K562 (cell line): ENCODE data around the gene ABCC5. TPM values are rescaled to one million over a fixed set of nuclear protein-coding genes. Genes with fewer than 3 reads are reported as not detected.

Experiments
- ELF4 ChIP-seq: fragments of 450-650 bp; formaldehyde crosslinking; IDR thresholded peaks from 2 replicates; pipeline ENCODE4 v1.4.0; 2022; ENCODE audit warnings: missing genetic modification characterization
- ESRRB ChIP-seq: fragments of 250-450 bp; sonication (Bioruptor Pico); IDR thresholded peaks from 2 replicates; pipeline ENCODE4 v1.5.0; 2020; ENCODE audit warnings: mild to moderate bottlenecking, moderate library complexity, borderline replicate concordance
- ETS2 ChIP-seq: IDR thresholded peaks from 2 replicates; pipeline ENCODE4 v1.6.1; 2016; ENCODE audit warnings: borderline replicate concordance, missing genetic modification characterization, mild to moderate bottlenecking, moderate library complexity, missing compliant biosample characterization; ENCODE audit not compliant: poor library complexity, severe bottlenecking
- GABPB1 ChIP-seq: sonication (generic); formaldehyde crosslinking; IDR thresholded peaks from 2 replicates; pipeline ENCODE4 v1.8.0; 2022; ENCODE audit warnings: mild to moderate bottlenecking, missing genetic modification reagents
- HDAC1 ChIP-seq, 2 experiments: fragments of 450-650 bp; IDR thresholded peaks; 2 replicates each; pipeline ENCODE4 v1.6.1; 2016 to 2017; ENCODE audit warnings: inconsistent platforms in 1 of 2, mild to moderate bottlenecking in 1 of 2, moderate library complexity in 1 of 2
- KDM2B ChIP-seq: fragments of 250-450 bp; sonication (Bioruptor Pico); IDR thresholded peaks from 2 replicates; pipeline ENCODE4 v1.8.0; 2021; ENCODE audit warnings: mild to moderate bottlenecking, moderate library complexity
- MAFG ChIP-seq: fragments of 450-650 bp; conservative IDR thresholded peaks from 2 replicates; pipeline ENCODE4 v1.6.1; 2016; ENCODE audit warnings: missing genetic modification characterization, missing compliant biosample characterization
- POU5F1 ChIP-seq: fragments of 150-350 bp; IDR thresholded peaks from 2 replicates; pipeline ENCODE4 v1.6.1; 2014; ENCODE audit warnings: borderline replicate concordance, low read length, low read depth, mild to moderate bottlenecking; ENCODE audit not compliant: partially characterized antibody
- SETDB1 ChIP-seq: IDR thresholded peaks from one replicate; pipeline ENCODE4 v1.6.1; 2012; ENCODE audit warnings: low read length, control low read depth, inconsistent platforms
- ZBED1 ChIP-seq: IDR thresholded peaks from 2 replicates; pipeline ENCODE4 v1.6.1; 2014
- ZNF232 ChIP-seq: sonication (generic); formaldehyde crosslinking; IDR thresholded peaks from 2 replicates; pipeline ENCODE4 v1.8.0; 2022; ENCODE audit warnings: mild to moderate bottlenecking, missing genetic modification reagents
- ZNF668 ChIP-seq: fragments of 250-450 bp; sonication (Bioruptor Pico); IDR thresholded peaks from 2 replicates; pipeline ENCODE4 v1.8.0; 2022; ENCODE audit warnings: mild to moderate bottlenecking, inconsistent platforms
- polyA plus RNA-seq, 8 experiments: library from polyadenylated mRNA; depleted of rRNA in 4 of 8; stranded (reverse) in 5 of 8; unstranded in 3 of 8; fragments of >200 nt; fragmentation: Nextera tagmentation in 2 of 8; fragmentation: Illumina TruSeq in 1 of 8; extraction: Ambion mirVana in 2 of 8; extraction: Trizol in 1 of 8; gene quantifications; 2 replicates each; pipeline versions ENCODE4 v1.2.1 to v1.2.3, GENCODE V29; 2011 to 2014; ENCODE audit warnings: inconsistent platforms in 1 of 8, missing spikeins in 1 of 8
- total RNA-seq, 7 experiments: library from RNA; depleted of rRNA in 6 of 7; stranded (reverse); fragments of >200 nt in 6 of 7; fragmentation: Illumina TruSeq in 2 of 7; extraction: Trizol in 2 of 7; gene quantifications; 2 replicates each; pipeline versions ENCODE4 v1.2.1 to v1.2.3, GENCODE V29; 2011 to 2021; ENCODE audit warnings: low replicate concordance in 1 of 7
- TF ChIP-seq, protein P1 (sequence below): fragments of 450-650 bp; IDR thresholded peaks from 2 replicates; pipeline ENCODE4 v1.6.1; 2016; ENCODE audit warnings: antibody characterized with exemption
- TF ChIP-seq, protein P2 (sequence below): sonication (generic); formaldehyde crosslinking; IDR thresholded peaks from 2 replicates; pipeline ENCODE4 v1.8.1; 2023; ENCODE audit warnings: missing genetic modification reagents, mild to moderate bottlenecking, borderline replicate concordance
- TF ChIP-seq, protein P3 (sequence below): fragments of 250-450 bp; sonication (Bioruptor Pico); IDR thresholded peaks from 2 replicates; pipeline ENCODE4 v1.4.0; 2020
- TF ChIP-seq, protein P4 (sequence below): fragments of 250-450 bp; sonication (Bioruptor Pico); IDR thresholded peaks from 2 replicates; pipeline ENCODE4 v1.4.0; 2020; ENCODE audit warnings: mild to moderate bottlenecking, moderate library complexity

The ABCC5 gene
- total and polyA plus RNA-seq, 9 of the 15 experiments (the other 6 are each of a cell fraction or from before 2014, with no cell fraction given) = 22.0 to 53.0 (median 41.9) TPM

DNA sequence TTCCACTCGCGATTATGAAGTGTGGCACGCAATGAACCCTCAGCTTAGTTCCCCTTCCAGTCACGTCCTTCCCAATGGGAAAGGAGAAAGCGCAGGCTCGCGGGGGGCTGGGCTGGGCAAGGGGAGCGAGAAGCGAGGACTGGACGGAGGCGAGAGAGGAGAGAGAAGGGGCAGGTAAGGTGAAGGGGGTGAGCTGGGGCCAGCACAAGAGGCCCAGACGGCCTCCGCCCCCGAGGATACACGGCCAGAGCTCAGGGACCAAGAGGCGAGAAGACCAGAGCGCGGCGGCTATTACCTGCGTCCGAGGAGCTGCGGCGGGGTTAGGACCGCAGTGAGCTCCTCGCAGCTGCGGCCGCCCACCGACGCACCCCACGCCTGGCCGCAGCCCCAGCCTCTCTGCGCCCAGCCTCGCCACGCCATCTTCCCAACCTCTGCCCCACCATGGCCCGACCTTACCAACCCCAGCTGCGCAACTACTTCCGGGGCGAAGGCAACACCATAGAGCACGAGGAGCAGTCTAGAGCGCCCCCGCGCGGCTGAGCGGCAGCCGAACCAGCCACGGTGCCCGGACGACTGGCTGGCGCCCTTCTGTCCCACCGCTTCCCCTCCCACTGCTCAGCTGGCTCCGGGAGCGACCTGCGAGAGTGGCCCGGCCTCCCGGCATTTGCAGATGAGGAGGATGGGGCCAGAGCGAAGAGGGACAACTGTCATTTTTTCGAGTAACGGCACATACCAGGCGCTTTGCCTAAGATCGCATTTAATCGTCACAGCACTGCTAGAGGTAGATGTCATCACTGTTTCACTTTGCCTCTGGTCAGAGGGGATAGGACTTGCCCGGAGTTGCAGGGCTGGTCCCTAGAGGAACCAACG, 133.0 kb downstream of the ABCC5 start, which contains the start of gene PARL (continued):
- TF ChIP-seq ESRRB (no peak), ZNF668 (CRISPR knock-in tag) (no peak), KDM2B (CRISPR knock-in tag) (no peak), MAFG (tag) (no peak), GABPB1 (CRISPR knock-in tag) (peak; percentile 100), HDAC1 (IDR thresholded peaks at IDR 0.05) (peak in 1 of 2 experiments; percentile 96; a peak in 2 of 4 replicates), POU5F1 (peak; percentile 51), ELF4 (peak; percentile 87; the same call in 1 of the 2 replicates), SETDB1 (no peak), ZBED1 (no peak), ZNF232 (0 out of 2 replicates have a peak, but pooled peaks have one; percentile 28), ETS2 (tag) (no peak)
- TF ChIP-seq, protein P1, sequence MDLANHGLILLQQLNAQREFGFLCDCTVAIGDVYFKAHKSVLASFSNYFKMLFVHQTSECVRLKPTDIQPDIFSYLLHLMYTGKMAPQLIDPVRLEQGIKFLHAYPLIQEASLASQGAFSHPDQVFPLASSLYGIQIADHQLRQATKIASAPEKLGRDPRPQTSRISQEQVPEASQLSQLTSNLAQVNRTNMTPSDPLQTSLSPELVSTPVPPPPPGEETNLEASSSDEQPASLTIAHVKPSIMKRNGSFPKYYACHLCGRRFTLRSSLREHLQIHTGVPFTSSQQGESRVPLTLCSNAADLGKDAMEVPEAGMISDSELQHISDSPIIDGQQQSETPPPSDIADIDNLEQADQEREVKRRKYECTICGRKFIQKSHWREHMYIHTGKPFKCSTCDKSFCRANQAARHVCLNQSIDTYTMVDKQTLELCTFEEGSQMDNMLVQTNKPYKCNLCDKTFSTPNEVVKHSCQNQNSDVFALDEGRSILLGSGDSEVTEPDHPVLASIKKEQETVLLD = peak; percentile 16; the same call in 1 of the 2 replicates
- TF ChIP-seq, protein P2, sequence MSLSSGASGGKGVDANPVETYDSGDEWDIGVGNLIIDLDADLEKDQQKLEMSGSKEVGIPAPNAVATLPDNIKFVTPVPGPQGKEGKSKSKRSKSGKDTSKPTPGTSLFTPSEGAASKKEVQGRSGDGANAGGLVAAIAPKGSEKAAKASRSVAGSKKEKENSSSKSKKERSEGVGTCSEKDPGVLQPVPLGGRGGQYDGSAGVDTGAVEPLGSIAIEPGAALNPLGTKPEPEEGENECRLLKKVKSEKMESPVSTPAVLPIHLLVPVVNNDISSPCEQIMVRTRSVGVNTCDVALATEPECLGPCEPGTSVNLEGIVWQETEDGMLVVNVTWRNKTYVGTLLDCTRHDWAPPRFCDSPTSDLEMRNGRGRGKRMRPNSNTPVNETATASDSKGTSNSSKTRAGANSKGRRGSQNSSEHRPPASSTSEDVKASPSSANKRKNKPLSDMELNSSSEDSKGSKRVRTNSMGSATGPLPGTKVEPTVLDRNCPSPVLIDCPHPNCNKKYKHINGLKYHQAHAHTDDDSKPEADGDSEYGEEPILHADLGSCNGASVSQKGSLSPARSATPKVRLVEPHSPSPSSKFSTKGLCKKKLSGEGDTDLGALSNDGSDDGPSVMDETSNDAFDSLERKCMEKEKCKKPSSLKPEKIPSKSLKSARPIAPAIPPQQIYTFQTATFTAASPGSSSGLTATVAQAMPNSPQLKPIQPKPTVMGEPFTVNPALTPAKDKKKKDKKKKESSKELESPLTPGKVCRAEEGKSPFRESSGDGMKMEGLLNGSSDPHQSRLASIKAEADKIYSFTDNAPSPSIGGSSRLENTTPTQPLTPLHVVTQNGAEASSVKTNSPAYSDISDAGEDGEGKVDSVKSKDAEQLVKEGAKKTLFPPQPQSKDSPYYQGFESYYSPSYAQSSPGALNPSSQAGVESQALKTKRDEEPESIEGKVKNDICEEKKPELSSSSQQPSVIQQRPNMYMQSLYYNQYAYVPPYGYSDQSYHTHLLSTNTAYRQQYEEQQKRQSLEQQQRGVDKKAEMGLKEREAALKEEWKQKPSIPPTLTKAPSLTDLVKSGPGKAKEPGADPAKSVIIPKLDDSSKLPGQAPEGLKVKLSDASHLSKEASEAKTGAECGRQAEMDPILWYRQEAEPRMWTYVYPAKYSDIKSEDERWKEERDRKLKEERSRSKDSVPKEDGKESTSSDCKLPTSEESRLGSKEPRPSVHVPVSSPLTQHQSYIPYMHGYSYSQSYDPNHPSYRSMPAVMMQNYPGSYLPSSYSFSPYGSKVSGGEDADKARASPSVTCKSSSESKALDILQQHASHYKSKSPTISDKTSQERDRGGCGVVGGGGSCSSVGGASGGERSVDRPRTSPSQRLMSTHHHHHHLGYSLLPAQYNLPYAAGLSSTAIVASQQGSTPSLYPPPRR (CRISPR knock-in tag) = no peak
- TF ChIP-seq, protein P3, sequence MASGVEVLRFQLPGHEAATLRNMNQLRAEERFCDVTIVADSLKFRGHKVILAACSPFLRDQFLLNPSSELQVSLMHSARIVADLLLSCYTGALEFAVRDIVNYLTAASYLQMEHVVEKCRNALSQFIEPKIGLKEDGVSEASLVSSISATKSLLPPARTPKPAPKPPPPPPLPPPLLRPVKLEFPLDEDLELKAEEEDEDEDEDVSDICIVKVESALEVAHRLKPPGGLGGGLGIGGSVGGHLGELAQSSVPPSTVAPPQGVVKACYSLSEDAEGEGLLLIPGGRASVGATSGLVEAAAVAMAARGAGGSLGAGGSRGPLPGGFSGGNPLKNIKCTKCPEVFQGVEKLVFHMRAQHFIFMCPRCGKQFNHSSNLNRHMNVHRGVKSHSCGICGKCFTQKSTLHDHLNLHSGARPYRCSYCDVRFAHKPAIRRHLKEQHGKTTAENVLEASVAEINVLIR (CRISPR knock-in tag) = 0 out of 2 replicates have a peak, but pooled peaks have one; percentile 12
- TF ChIP-seq, protein P4, sequence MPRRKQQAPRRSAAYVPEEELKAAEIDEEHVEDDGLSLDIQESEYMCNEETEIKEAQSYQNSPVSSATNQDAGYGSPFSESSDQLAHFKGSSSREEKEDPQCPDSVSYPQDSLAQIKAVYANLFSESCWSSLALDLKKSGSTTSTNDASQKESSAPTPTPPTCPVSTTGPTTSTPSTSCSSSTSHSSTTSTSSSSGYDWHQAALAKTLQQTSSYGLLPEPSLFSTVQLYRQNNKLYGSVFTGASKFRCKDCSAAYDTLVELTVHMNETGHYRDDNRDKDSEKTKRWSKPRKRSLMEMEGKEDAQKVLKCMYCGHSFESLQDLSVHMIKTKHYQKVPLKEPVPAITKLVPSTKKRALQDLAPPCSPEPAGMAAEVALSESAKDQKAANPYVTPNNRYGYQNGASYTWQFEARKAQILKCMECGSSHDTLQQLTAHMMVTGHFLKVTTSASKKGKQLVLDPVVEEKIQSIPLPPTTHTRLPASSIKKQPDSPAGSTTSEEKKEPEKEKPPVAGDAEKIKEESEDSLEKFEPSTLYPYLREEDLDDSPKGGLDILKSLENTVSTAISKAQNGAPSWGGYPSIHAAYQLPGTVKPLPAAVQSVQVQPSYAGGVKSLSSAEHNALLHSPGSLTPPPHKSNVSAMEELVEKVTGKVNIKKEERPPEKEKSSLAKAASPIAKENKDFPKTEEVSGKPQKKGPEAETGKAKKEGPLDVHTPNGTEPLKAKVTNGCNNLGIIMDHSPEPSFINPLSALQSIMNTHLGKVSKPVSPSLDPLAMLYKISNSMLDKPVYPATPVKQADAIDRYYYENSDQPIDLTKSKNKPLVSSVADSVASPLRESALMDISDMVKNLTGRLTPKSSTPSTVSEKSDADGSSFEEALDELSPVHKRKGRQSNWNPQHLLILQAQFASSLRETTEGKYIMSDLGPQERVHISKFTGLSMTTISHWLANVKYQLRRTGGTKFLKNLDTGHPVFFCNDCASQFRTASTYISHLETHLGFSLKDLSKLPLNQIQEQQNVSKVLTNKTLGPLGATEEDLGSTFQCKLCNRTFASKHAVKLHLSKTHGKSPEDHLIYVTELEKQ = no peak
